ENCODE results near the gene SRP54.
"Not testable (repeated sequence)": the region's sequence is repeated elsewhere in the genome, so short reads cannot be mapped to it uniquely, and the experiment has no call there.

Gene SRP54

DNA sequence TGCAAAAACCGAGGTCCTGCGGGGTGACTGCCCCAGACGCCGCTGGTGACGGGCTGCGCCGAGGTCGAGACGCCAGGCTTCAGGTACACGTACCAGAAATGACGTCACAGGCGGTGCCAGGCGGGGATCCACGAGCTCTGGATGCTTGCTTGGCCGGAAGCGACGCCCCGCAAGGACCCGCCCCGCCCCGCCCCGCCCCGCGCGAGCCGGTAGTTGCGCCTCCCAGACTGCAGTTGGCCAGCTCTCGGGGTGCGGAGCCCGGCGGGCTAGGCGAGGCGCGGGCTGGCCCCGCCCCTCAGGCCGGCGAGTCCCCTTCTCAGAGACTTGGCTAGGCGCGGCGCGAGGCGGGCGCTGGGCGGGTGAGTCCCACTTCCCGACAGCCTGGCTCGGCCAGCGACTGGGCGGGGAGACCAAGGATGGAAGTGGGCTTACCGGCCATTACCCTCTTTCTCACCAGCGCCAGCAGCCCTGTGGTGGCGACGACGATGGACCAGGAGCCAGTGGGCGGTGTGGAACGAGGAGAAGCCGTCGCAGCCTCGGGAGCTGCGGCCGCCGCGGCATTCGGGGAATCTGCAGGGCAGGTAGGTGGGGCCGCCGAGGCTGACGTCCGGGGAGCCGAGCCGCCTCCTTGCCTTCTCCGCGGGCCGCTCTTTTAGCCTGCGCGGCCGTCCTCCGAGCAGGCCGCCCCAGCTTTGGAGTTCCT lies 63.4 kb downstream of the SRP54 start, which contains the start of gene FAM177A1:
FAM177A1 (plus strand) TSS at position 225 of the 703 bp plus-strand sequence; CDS start at position 417, 192 bp downstream.
- TF ChIP-seq, protein P1, sequence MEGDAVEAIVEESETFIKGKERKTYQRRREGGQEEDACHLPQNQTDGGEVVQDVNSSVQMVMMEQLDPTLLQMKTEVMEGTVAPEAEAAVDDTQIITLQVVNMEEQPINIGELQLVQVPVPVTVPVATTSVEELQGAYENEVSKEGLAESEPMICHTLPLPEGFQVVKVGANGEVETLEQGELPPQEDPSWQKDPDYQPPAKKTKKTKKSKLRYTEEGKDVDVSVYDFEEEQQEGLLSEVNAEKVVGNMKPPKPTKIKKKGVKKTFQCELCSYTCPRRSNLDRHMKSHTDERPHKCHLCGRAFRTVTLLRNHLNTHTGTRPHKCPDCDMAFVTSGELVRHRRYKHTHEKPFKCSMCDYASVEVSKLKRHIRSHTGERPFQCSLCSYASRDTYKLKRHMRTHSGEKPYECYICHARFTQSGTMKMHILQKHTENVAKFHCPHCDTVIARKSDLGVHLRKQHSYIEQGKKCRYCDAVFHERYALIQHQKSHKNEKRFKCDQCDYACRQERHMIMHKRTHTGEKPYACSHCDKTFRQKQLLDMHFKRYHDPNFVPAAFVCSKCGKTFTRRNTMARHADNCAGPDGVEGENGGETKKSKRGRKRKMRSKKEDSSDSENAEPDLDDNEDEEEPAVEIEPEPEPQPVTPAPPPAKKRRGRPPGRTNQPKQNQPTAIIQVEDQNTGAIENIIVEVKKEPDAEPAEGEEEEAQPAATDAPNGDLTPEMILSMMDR (IDR thresholded peaks at IDR 0.05; ENCODE audit: borderline replicate concordance, insufficient read depth, low read depth, low read length): no peak
- peak within 1 kb of the TSS; percentile 61 for H3K4me3 ChIP-seq (ENCODE audit: low read depth, low read length)

DNA sequence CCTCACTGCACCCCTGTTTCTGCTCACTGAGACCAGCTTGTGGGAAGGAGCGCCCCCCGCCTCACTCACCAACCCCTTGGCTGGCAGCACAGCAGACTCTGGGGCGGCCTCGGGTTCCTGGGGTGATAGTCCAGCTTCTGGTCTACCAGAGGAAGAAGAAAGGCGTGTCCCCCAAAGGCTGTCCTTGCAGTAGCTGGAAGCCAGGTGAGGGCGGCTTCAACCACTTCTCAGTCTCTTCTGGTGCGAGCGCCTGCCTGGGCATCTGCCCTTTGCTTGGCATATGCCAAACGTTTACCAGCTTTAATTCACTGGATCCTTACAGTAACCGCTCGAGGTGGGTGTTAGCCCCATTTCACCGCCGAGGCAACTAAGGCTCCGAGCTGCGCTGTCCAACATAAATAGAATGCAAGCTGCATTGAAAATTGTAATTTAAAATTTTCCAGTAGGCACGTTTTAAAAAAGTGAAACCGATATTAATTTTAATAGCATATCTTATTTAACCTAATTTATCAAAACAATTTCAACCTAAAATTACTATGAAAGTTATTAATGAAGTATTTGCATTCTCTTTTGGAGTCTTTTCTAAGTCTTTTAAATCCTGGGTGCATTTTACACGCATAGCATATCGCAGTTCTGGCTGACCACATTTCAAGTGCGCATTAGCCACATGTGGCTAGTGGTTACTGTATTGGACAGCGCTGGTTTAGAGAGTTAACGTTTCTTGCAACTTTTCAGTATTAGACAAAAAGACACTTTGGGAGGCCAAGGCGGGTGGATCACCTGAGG lies 64.2 kb downstream of the SRP54 start:
- TF ChIP-seq, protein P1 (IDR thresholded peaks at IDR 0.05; ENCODE audit: borderline replicate concordance, insufficient read depth, low read depth, low read length): no peak
- H3K4me3 ChIP-seq (ENCODE audit: low read depth, low read length): peak overlapping the region; percentile 57

DNA sequence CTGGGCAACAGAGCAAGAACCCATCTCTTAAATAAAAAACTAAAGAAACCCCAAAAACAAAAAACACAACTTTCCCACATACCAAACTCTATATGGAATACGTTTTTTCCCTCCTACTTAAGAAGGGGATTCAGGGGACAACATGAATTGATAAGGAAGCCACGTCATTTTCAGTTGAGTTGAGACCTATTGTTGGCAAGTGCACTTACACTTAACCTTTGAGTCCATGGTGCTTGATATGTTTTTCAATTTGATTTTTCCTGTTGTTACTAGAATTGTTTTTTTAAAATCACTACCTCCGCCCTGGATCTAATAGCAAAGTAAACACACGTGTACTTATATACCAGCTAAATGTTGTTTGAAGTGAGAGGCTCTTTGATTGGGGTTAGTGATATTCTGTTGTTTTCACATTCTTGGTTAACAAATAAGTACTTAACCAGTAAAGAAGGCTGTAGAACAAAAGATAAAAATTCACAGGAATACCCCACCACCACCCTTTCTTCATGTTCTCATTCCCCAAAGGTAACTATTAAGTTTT lies 65.3 kb downstream of the SRP54 start:
- no peak overlapping the region for H3K4me3 ChIP-seq (ENCODE audit: low read depth, low read length)
- TF ChIP-seq, protein P1 (IDR thresholded peaks at IDR 0.05; ENCODE audit: borderline replicate concordance, insufficient read depth, low read depth, low read length): no peak

DNA sequence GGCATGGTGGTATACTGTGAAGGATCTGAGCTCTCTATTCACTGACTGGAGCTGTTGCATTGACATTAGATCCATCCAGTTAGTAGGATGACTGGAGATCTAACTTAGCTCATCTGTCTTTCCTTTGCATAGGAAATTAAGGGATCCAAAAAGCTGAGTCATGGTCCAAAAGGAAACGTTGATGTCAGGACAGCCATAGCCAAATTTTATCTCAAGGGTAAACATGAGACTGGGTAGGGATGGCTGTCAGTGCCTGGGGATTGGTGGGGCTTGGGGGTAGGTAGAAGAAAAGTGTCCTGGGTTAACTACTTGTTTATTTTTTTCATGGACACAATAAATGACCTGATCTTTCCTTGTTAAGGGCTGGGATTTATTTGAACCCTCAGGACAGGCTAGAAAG lies 67.9 kb downstream of the SRP54 start:
- no peak overlapping the region for H3K4me3 ChIP-seq (ENCODE audit: low read depth, low read length)
- TF ChIP-seq, protein P1 (IDR thresholded peaks at IDR 0.05; ENCODE audit: borderline replicate concordance, insufficient read depth, low read depth, low read length): no peak

DNA sequence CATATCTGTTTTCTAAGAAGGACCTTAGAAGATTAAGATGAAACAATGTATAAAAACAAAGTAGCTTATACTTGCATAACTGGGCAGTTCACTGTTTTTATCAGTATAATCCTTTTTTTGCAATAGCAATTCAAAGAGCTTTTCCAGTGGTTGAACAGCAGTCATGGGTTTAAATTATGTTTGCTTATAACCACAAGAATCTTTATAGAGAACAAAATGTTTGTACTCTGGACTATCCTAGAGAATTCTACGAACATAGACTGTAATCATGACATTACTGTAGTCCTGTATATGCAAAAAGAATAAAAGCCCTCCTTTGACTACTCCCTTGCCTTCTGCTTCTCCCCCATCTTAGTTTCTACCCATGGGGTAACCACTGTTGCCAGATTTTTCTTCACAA lies 69.0 kb downstream of the SRP54 start:
- no peak overlapping the region for H3K4me3 ChIP-seq (ENCODE audit: low read depth, low read length)
- TF ChIP-seq, protein P1 (IDR thresholded peaks at IDR 0.05; ENCODE audit: borderline replicate concordance, insufficient read depth, low read depth, low read length): no peak

DNA sequence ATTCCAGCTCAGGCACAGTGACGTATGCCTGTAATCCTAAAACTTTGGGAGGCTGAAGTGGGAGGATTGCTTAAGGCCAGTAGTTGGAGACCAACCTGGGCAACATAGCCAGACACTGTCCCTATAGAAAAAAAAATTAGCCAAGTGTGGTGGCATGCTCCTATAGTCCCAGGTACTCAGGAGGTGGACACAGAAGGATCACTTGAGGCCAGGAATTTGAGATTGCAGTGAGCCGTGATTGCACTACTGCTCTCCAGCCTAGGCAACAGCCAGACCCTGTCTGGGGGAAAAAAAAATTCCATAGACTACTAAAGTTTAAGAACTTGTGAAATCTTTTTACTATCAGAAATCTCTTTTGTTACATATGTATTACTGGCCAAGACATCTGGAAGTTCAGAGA lies 69.8 kb downstream of the SRP54 start:
- TF ChIP-seq, protein P1 (IDR thresholded peaks at IDR 0.05; ENCODE audit: borderline replicate concordance, insufficient read depth, low read depth, low read length): no peak
- no peak overlapping the region for H3K4me3 ChIP-seq (ENCODE audit: low read depth, low read length)

DNA sequence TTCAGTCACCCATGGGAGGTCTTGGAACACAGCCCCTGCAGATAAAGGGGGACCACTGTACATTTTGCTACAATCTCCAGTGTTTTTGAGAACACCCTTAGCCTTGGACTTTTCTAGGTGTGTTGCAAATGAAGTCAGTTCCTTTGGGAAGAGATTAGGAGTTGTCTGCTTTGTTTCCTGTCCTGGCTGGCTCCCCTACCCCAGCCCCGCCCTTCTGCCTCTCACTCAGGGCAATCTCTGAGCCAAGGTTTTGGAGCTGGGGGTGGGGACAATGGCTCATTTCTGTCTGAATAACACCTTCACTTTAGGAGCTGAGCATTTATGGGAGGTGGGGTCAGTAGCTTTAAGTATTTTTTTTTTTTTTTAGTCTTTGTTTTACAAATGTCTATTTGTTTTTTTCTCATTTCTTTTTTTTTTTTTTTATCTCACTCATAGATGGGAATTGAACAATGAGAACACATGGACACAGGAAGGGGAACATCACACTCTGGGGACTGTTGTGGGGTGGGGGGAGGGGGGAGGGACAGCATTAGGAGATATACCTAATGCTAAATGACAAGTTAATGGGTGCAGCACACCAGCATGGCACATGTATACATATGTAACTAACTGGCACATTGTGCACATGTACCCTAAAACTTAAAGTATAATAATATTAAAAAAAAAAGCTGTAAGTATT lies 78.5 kb downstream of the SRP54 start:
- H3K4me3 ChIP-seq (ENCODE audit: low read depth, low read length): not testable (repeated sequence)

DNA sequence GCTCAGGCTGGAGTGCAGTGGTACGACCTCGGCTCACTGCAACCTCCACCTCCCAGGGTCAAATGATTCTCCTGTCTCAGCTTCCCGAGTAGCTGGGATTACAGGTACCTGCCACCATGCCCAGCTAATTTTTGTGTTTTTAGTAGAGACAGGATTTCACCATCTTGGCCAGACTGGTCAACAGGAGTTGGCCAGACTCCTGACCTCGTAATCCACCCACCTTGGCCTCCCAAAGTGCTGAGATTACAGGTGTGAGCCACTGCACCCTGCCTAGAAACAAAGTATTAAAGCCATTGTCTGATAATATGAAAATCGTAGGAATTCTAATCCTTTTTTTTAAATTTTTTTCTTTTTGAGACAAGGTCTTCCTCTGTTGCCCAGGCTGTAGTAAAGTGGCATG lies 82.9 kb downstream of the SRP54 start:
- not testable (repeated sequence) for H3K4me3 ChIP-seq (ENCODE audit: low read depth, low read length)

All from GM12875 (cell line).